ENCODE results near the gene AQP3.

Gene AQP3

DNA sequence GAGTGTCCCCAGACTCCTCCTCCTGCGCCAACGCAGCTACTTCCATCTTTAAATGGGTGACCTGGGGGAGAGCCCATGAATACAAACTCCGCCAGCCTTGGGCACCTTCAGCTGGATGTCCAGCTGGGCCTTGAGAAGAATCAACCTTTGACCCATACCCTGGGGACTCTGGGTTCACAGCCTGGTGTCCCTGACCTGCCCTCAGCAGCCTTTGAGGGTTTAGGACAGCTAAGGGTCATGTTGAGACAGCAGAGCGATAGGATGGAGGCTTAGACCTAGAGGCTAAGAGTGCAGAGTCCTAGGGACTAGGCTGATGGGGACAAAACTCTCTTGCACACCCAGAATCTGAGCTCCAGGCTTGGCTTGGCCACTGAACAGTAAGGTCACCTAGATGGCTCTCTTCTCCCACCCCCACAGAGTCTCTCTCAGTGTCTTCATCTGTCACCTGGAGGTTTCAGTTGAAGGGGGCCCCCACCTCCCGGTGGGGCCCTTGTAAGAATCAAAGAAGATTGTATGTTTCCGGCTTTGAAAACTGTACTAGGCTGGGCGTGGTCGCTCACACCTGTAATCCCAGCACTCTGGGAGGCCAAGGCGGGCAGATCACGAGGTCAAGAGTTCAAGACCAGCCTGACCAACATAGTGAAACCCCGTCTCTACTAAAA, 6.7 kb upstream of the AQP3 start:
- no peak for TF ChIP-seq Cebpa-rat (IDR thresholded peaks at IDR 0.05)
- Histone ChIP-seq H3K4me3 (no peak overlapping the region), H3K27me3 (no peaks in the 10 kb centered on the region), H3K9me3 (no peaks in the 10 kb centered on the region), H3K9ac (no peak overlapping the region), H3K27ac (no peak overlapping the region), H3K4me2 (no peak overlapping the region), H3K4me1 (0 out of 2 replicates have a peak, but pooled peaks cover 3% of the 10 kb centered on the region), H3K36me3 (no peaks in the 10 kb centered on the region), H4K20me1 (no peaks in the 10 kb centered on the region)

DNA sequence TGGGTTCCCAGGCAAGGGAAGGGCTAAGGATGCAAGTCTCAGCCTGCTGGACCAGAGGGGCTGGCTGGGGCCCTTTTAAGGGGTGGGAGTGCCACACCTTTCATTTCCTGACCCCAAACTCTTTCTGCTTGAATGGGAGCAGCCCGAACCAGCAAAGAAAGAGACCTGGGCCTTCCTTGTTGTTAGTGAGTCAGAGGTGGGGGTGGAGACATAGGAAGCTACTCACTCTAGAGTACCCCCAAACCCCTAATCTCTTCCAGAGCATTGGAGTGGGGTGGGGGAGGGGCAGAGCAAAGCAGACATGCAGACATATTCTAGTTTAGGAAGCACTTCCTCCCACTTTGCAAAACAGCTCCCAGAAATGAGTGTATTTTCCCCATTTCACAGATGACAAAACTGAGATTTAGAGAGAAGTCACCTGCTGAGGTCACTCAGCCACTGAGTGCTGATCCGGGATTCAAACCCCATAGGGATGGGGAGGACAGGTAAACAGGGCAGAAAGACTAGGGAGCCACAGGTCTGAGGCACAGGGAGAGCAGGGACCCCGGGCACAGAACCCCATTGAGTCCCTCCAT, 6.0 kb upstream of the AQP3 start:
- H3K27ac ChIP-seq: no peak overlapping the region
- no peak overlapping the region for H3K4me3 ChIP-seq
- H3K9ac ChIP-seq: no peak overlapping the region
- H3K4me1 ChIP-seq: 0 out of 2 replicates have a peak, but pooled peaks cover 4% of the 10 kb centered on the region
- TF ChIP-seq Cebpa-rat (IDR thresholded peaks at IDR 0.05): no peak
- no peaks in the 10 kb centered on the region for H3K9me3 ChIP-seq
- H3K27me3 ChIP-seq: no peaks in the 10 kb centered on the region
- no peaks in the 10 kb centered on the region for H3K36me3 ChIP-seq
- no peak overlapping the region for H3K4me2 ChIP-seq
- no peaks in the 10 kb centered on the region for H4K20me1 ChIP-seq

- H3K4me1 ChIP-seq: peaks cover 9% of the 10 kb centered on the region
- H3K27me3 ChIP-seq: no peaks in the 10 kb centered on the region
- no peaks in the 10 kb centered on the region for H3K9me3 ChIP-seq
- H3K27ac ChIP-seq: no peak overlapping the region
- no peak overlapping the region for H3K4me2 ChIP-seq
- no peaks in the 10 kb centered on the region for H3K36me3 ChIP-seq
- TF ChIP-seq Cebpa-rat (IDR thresholded peaks at IDR 0.05): no peak
- no peak overlapping the region for H3K9ac ChIP-seq
- no peak overlapping the region for H3K4me3 ChIP-seq
- no peaks in the 10 kb centered on the region for H4K20me1 ChIP-seq
Measured at GRCh38 chr9:33452828-33453271, 5.5 kb upstream of the AQP3 start.

GRCh38 chr9:33450621-33451146, 3.3 kb upstream of the AQP3 start:
- Histone ChIP-seq H3K4me1 (peaks cover 30% of the 10 kb centered on the region), H3K4me2 (no peak overlapping the region), H4K20me1 (no peaks in the 10 kb centered on the region), H3K36me3 (no peaks in the 10 kb centered on the region), H3K27ac (no peak overlapping the region), H3K4me3 (no peak overlapping the region), H3K9me3 (no peaks in the 10 kb centered on the region), H3K27me3 (no peaks in the 10 kb centered on the region), H3K9ac (no peak overlapping the region)
- no peak for TF ChIP-seq Cebpa-rat (IDR thresholded peaks at IDR 0.05)

GRCh38 chr9:33449715-33450114, 2.3 kb upstream of the AQP3 start:
- Histone ChIP-seq H3K27ac (no peak overlapping the region), H3K36me3 (no peaks in the 10 kb centered on the region), H3K9me3 (no peaks in the 10 kb centered on the region), H4K20me1 (no peaks in the 10 kb centered on the region), H3K9ac (no peak overlapping the region), H3K4me3 (no peak overlapping the region), H3K27me3 (no peaks in the 10 kb centered on the region), H3K4me2 (no peak overlapping the region), H3K4me1 (peaks cover 33% of the 10 kb centered on the region)
- no peak for TF ChIP-seq Cebpa-rat (IDR thresholded peaks at IDR 0.05)

- H3K27ac ChIP-seq: no peak overlapping the region
- no peak for TF ChIP-seq Cebpa-rat (IDR thresholded peaks at IDR 0.05)
- peaks cover 33% of the 10 kb centered on the region for H3K4me1 ChIP-seq
- no peaks in the 10 kb centered on the region for H3K36me3 ChIP-seq
- H3K27me3 ChIP-seq: no peaks in the 10 kb centered on the region
- peak overlapping the region; percentile 64 for H3K4me3 ChIP-seq
- peak overlapping the region; percentile 95 for H3K4me2 ChIP-seq
- H4K20me1 ChIP-seq: no peaks in the 10 kb centered on the region
- peak overlapping the region; percentile 65; the same call in 1 of the 2 replicates for H3K9ac ChIP-seq
- no peaks in the 10 kb centered on the region for H3K9me3 ChIP-seq
Measured at GRCh38 chr9:33447799-33448553, 583 bp upstream of the AQP3 start.

GRCh38 chr9:33446240-33446945, 1.0 kb downstream of the AQP3 start:
- Histone ChIP-seq H4K20me1 (no peaks in the 10 kb centered on the region), H3K9ac (peak overlapping the region; percentile 65; the same call in 1 of the 2 replicates), H3K36me3 (no peaks in the 10 kb centered on the region), H3K4me3 (peak overlapping the region; percentile 64), H3K4me1 (peaks cover 33% of the 10 kb centered on the region), H3K9me3 (no peaks in the 10 kb centered on the region), H3K27me3 (no peaks in the 10 kb centered on the region), H3K4me2 (peak overlapping the region; percentile 95), H3K27ac (peak overlapping the region; percentile 2; the same call in 1 of the 2 replicates)
- no peak for TF ChIP-seq Cebpa-rat (IDR thresholded peaks at IDR 0.05)

DNA sequence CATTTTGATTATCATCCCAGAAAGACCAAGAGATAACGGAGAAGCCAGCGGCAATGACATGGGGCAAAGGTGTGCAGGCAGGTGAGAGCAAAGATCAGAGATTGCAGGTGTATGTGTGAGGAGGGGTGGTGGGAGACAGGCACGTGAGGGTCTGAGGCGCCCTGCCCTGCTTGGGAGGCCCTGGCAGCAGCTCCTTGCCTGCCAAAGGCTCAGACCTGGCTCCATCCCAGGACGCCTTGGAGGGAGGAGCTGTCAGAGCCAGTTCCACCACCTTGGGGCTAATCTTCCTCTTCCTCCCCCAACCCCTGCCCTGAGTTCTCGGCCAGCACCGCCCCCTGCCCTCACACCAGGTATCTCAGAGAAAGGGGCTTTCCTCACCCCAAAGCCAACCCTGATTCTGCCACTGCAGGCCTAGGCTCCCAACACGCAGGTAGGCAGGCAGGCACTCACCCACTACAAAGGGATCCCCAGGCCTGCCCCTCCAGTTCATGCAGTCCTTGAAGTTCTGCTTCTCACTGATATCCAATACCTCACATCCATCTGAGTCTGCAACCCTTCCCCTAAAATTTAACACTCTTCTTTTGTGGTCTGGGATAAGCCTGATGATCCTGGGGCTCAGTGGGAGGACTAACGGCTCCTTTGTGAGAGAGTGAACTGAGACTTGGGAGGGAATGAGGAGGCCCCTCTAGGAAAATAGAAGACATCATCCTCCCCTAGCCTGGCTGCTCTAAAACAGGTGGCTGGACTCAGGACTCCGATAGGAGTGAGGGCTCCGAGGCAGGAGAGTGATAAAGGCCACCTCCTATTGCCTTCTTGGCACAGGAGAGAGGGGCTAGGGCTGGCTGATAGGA, 1.8 kb downstream of the AQP3 start:
- TF ChIP-seq Cebpa-rat (IDR thresholded peaks at IDR 0.05): no peak
- Histone ChIP-seq H3K36me3 (no peaks in the 10 kb centered on the region), H3K9ac (no peak overlapping the region; the same call in 1 of the 2 replicates), H3K4me3 (no peak overlapping the region), H3K4me2 (peak overlapping the region; percentile 95), H3K4me1 (peaks cover 33% of the 10 kb centered on the region), H3K27me3 (no peaks in the 10 kb centered on the region), H3K9me3 (no peaks in the 10 kb centered on the region), H4K20me1 (no peaks in the 10 kb centered on the region), H3K27ac (0 out of 2 replicates have a peak overlapping the region, but pooled peaks have one; percentile 2)

Measured in BLaER1 (cell line).